ENCODE data around the gene HNRNPL.
"Not testable (repeated sequence)": the region's sequence is repeated elsewhere in the genome, so short reads cannot be mapped to it uniquely, and the experiment has no call there.

The HNRNPL gene

GRCh38 chr19:38815059-38816001, 34.5 kb downstream of the HNRNPL start:
- CTCF ChIA-PET: interaction anchor here (1.0 kb wide), 1 partner anchor 46 kb away, joined by 4 read pairs; no protein-coding TSS in a partner anchor
- DNase-seq (ENCODE audit: extremely low spot score): no peak
- no peak for TF ChIP-seq CTCF (IDR thresholded peaks at IDR 0.05; ENCODE audit: control extremely low read depth, extremely low read depth, low read depth, missing control alignments)
- POLR2A ChIA-PET: interaction anchor here (0.6 kb wide), 1 partner anchor 413 kb away, joined by 3 read pairs; no protein-coding TSS in a partner anchor

- ChIA-PET CTCF (interaction anchor here (1.4 to 2.4 kb wide), 3 partner anchors 8 to 44 kb away, joined by 3 to 5 read pairs (median 5); no protein-coding TSS in a partner anchor), POLR2A (interaction anchor here (0.6 to 1.1 kb wide), 4 partner anchors 8 to 553 kb away, joined by 3 to 7 read pairs (median 5); partner anchors contain the start of gene ECH1)
- DNase-seq (ENCODE audit: extremely low spot score): not testable (repeated sequence)
Observed at GRCh38 chr19:38813932-38814331, 35.9 kb downstream of the HNRNPL start.

GRCh38 chr19:38813323-38813722, 36.5 kb downstream of the HNRNPL start:
- POLR2A ChIA-PET: interaction anchor here (0.7 to 1.1 kb wide), 2 partner anchors 18 to 114 kb away, joined by 5 to 7 read pairs; partner anchors contain the start of gene ECH1
- no peak for DNase-seq (ENCODE audit: extremely low spot score)
- CTCF ChIA-PET: interaction anchor here (1.4 to 2.4 kb wide), 3 partner anchors 8 to 44 kb away, joined by 3 to 5 read pairs (median 5); no protein-coding TSS in a partner anchor
- no peak for TF ChIP-seq CTCF (IDR thresholded peaks at IDR 0.05; ENCODE audit: control extremely low read depth, extremely low read depth, low read depth, missing control alignments)

- TF ChIP-seq CTCF (IDR thresholded peaks at IDR 0.05; ENCODE audit: control extremely low read depth, extremely low read depth, low read depth, missing control alignments): no peak
- ChIA-PET POLR2A (no interaction called here), CTCF (interaction anchor here (1.4 to 2.4 kb wide), 2 partner anchors 9 to 14 kb away, joined by 3 to 5 read pairs; no protein-coding TSS in a partner anchor)
- DNase-seq (ENCODE audit: extremely low spot score): no peak
Observed at GRCh38 chr19:38812841-38813320, 36.9 kb downstream of the HNRNPL start, which contains the start of gene LGALS4. Gene LGALS4, minus strand, starts transcription at chr19:38812945. Its CDS starts 59 bp downstream, at chr19:38812886.

GRCh38 chr19:38812009-38812840, 37.6 kb downstream of the HNRNPL start:
- no peak for TF ChIP-seq CTCF (IDR thresholded peaks at IDR 0.05; ENCODE audit: control extremely low read depth, extremely low read depth, low read depth, missing control alignments)
- ChIA-PET CTCF (interaction anchor here (1.5 to 2.4 kb wide), 2 partner anchors 13 to 410 kb away, joined by 3 to 5 read pairs; partner anchors contain the start of gene FAM98C), POLR2A (interaction anchor here (0.6 to 1.3 kb wide), 2 partner anchors 8 to 405 kb away, joined by 3 read pairs; no protein-coding TSS in a partner anchor)
- no peak for DNase-seq (ENCODE audit: extremely low spot score)

GRCh38 chr19:38809592-38810252, 40.1 kb downstream of the HNRNPL start:
- no peak for DNase-seq (ENCODE audit: extremely low spot score)
- ChIA-PET CTCF (interaction anchor here (1.1 kb wide), 1 partner anchor 30 kb away, joined by 3 read pairs; no protein-coding TSS in a partner anchor), POLR2A (no interaction called here)
- TF ChIP-seq CTCF (IDR thresholded peaks at IDR 0.05; ENCODE audit: control extremely low read depth, extremely low read depth, low read depth, missing control alignments): no peak
